Measurements from ENCODE around the gene TTLL11. TPM values are rescaled to one million over a fixed set of nuclear protein-coding genes. Genes with fewer than 3 reads are reported as not detected.

The TTLL11 gene
- total RNA-seq, 1 experiment from 2014 or later = 7.1 TPM

DNA sequence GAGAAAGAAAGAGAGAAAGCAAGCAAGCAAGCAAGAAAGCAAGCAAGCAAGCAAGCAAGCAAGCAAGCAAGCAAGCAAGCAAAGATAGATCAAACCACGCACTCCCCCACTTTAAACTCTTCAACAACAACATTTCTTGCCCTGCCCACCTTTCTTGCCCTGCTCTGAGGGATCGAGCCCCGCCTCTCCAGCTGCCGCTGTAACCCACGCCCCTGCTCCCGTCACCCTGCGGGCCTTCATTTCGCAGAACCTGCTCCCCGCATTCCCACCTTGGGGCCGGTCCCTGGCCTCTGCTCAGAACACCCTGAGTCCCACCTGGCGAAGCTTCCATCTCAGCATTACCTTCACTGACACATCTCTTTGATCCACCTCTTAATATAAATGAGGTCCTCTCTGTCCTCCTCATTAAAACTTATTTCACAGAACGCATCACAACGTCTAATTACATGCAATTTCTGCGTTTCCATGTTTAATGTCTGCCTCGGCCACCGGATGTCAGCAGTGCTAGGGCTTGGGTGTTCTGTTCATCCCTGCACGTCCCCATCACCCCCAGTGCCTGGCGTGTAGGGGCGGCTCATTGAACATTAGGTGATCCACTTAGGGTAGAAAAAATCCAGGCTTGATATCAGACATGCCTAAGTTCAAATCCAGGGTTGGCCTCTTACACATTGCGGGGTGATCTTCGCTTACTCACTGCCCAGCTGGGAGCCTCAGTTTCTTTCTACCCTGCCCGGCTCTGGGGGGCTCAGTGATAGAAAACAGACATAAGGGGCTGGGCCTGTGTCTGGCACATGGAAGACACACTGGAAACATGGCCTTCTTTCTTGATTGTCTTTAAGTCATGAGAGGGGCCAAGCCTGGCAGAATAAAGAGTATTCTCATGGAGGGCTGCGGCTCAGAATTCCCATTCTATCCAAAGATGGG lies 254.1 kb downstream of the TTLL11 start:
- DNase-seq (ENCODE audit: low read depth) = no peak

DNA sequence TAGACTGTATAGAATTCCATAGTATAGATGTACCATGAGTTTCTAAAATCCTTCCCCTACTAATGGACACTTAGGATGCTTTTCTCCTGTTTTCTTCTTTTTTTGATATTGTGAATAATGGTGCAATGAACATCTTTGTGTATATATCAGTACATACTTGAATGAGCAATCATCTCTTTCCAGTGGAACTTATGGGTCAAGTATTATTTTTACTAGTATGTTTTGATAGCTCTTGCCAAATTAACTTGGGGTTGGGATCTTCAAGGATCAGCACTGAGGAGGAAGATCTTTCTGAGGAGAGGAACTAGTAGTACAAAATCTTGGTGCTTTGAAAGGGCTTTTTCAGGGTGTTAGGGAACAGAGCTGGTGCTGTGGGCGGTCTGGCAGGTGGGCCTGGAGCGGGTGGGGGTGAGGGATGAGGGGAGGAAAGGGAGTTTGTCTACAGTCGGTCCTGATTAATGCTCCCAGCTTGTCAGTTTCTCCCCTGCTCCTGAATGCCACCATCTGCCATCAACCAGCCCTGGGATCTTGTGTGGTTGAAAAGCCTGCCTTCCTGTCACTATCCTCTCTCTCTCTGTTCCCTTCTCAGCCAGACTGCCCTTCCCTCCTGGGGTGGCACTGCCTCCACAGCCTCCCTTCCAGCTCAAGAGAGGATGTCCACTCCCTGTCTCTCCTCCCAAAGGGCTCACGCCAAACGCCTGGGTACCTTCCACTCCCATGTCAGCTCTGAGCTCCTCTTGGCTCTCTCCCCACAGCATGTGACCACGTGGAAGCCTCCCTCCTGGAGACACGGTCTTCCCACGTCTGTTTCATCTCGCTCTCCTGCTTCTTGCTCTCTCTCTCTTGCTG lies 255.8 kb downstream of the TTLL11 start:
- no peak for DNase-seq (ENCODE audit: low read depth)

DNA sequence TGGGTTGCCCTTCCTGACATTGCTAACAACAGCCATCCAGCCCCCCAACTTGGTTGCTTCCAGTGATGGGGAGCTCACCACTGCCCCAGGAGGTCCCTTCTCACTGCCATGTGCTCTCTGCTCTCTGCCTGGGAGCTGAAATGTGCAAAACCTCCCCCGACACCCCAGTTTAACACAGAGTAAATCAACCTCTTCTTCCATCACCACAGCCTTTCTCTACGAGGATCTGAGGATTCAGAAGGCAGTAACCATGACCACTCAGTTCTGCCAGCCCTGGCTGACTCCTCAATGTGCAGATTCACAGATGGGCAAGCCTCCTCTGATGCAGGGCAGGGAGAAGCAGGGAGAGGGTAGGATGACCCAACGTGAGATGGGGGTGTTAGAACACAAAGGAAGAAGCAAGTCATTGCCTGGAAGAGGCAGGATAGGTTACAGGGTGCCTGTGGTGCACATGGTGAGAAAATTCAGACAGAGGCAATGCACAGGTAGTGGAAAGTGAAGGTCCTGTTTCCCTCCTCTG lies 256.7 kb downstream of the TTLL11 start:
- DNase-seq (ENCODE audit: low read depth) = no peak

DNA sequence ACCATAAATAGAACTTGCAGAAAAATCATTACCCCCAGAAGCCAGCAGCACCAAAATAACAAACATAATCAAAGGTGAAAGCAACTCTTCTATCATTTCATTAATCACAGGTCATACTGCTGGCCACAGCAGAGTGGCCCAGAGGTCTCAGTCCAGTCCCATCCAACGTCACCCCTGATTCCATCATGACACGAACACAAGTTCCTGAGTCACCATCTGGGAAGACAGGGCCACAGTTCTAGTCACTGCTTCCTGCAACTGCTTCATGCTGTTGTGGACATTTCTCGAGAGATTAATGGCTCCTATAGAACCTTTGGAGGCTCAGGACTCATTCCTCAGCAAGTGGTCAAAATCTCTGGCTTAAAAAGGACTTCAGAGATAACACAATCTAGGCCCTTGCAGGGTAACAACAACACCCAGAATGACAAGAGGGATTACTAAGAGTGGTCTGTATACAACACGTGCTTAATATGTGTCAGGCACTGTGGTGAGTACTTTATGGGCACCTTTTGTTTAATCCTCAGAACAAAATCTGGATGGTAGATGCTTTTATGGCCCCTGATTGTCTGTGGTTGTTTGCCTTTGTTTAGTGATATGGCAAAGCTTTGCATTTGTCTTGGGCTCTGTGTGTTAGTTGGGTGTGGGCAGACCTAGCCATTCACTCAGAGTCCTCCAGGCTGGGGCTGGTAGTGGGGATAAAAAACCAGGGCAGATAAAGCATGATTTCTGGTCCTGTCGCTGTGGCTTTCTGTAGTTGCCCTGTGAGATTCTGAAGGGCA lies 257.3 kb downstream of the TTLL11 start:
- DNase-seq (ENCODE audit: low read depth) = no peak

DNA sequence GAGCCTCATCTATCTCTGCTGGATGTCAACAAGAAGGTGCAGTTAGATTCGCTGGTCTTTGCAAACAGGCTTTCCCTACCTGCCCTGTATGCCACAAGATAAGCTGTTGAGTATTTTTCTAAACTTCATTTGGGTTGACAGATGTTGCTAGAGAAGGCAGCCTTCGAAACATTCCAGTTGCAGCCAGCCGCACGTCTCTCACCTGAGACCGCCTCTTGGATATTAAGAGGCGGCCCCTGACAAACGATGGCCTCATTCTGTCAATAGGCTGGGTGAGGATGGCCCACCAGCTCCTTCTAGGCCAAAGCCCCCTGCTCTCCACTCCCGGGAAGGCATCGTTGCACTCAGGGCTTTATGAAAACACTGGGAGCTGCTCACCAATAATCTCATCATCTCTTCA lies 260.0 kb downstream of the TTLL11 start:
- no peak for DNase-seq (ENCODE audit: low read depth)

DNA sequence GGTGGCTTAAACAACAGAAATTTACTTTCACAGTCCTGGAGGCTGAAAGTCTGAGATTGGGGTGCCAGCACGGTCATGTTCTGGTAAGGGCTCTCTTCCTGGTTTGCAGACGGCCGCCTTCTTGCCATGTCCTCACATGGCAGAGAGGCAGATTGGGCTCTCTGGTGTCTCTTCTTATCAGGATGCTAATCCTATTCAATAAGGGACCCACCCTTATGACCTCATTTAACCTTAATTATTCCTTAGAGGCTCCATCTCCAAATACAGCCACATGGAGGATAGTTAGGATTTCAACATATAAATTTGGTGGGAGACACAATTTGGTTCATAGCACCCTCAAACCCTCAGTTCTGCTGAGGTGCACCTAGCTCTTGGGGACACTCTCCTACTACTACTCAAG lies 261.2 kb downstream of the TTLL11 start:
- no peak for DNase-seq (ENCODE audit: low read depth)

DNA sequence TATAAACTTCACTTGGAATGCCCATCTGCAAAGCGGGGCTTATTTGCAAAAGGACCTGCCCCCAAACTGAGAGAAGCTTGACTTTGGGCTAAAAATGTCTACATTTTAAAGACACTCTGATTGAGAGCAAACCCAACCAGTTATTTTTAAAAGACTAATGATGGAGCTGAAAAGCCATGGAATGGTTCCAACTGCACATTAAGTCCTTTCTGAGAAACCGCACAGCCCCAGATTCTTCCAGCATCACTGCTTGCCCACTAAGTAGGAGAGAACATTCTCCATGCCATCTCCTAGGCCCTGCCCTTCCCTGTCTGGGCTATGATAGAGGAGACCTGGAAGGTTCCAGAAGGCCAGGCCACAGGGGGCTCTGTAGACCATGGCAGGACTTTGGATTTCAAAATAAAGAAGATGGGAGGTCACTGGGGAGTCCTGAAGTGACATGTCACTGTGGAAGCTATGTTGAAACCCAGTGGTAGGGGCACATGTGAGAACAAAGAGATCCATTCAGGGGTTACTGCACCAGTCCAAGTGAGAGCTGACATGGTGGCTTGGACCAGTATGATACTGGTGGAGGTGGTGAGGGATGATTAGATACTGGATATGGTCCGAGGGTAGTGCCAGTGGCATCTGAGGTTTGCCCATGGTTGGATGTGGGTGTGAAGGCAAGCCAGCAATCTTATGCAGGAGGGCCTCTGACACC lies 262.5 kb downstream of the TTLL11 start:
- no peak for DNase-seq (ENCODE audit: low read depth)

DNA sequence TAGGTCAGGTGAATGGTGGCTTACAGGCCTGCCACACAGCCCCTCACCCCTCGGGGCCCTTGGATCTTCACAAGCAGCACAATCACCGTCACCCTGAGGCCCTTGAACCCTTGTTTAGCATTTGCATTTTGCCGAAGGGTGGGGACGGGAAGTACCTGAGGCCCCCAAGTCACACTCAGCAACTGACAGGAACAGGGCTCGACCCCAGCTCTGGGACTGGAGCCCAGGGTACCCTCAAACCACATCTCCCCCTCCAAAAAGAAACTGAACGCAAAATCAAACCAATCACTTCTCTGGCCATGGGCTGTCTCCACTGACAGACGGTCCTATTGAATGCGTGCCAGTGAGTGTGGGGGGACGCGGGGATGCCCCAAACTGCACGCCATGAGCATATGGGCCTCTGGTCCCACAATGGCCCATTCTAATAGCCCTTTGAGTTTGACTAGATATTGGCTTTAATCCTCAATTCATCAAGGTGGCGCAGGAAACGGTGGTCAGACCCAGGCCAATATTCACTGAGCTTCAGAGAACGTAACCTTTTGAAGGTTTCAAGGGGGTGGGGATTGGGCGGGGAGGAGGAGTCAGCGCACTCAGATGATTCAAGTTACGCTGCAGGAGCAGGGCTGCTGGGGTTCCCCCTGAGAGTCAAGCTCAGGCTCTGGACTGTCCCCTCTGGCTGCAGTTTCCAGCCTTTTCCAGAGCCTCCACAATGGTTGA lies 265.7 kb downstream of the TTLL11 start:
- DNase-seq (ENCODE audit: low read depth) = no peak

DNA sequence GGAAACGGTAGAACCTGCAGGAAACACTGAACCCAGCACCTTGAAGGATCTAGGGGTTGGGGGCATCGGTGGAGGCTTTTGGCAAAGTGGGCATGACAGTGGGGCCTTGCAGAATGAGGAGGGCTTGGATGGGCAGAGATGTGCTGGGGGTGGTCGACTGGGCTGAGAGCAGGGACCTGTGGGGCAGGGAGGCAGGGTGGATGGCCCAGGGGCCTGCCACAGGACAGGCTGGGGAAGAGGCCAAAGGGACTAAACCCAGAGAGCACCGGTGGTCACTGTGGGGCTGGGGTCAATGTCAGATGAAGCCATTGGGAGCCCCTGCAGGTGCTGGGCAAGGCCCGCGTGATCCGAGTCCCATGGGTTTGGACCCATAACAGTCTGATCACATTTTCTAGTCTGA lies 266.4 kb downstream of the TTLL11 start:
- DNase-seq (ENCODE audit: low read depth) = no peak

DNA sequence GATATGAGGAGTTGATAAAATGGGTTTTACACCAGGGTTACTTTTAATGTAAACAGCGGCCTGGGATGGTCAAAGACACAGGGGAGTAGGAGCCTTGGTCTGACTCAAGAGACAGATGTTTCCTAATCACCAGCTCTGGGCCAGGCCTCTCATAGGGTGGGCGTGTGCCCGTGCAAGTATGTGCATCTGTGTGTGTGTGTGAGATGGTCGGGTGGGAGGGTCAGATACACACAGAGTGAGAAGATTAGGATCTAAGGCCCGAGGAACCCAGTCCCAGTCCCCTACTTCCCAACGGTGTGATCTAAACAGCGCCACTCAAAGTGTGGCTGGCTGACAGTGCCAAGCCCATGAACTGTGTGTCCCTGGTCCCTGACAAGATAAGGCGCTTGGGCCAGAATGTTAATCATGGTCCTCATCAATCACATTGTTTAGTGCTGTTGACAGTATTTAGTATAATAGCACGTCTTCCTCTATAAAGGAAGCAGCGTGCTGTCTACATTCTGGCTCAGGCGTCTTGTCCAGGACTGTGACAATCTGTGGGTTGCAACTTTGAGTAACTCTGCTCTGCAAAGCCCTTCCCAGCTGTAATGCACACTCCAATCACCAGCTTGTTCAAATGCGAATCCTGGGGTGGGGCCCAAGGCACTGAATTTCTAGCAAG lies 267.9 kb downstream of the TTLL11 start:
- no peak for DNase-seq (ENCODE audit: low read depth)

DNA sequence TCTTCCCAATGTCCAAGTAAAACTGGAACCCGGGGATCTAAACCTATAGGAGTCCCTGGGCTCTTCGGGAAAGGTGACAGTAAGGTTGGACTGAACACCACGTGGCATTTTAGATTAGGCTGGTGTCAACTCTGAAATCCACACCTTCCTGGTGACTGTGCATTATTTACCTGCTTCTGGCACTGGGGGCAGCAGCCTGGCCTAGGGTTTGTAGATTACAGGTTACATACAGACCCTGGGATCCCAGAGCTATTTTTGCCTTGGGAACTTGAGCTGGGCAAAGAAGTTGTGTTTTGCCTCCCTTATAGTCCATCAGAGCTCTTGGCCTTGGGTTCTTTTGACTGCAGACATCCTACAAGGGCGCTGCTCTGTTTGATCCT lies 268.5 kb downstream of the TTLL11 start:
- DNase-seq (ENCODE audit: low read depth) = no peak

DNA sequence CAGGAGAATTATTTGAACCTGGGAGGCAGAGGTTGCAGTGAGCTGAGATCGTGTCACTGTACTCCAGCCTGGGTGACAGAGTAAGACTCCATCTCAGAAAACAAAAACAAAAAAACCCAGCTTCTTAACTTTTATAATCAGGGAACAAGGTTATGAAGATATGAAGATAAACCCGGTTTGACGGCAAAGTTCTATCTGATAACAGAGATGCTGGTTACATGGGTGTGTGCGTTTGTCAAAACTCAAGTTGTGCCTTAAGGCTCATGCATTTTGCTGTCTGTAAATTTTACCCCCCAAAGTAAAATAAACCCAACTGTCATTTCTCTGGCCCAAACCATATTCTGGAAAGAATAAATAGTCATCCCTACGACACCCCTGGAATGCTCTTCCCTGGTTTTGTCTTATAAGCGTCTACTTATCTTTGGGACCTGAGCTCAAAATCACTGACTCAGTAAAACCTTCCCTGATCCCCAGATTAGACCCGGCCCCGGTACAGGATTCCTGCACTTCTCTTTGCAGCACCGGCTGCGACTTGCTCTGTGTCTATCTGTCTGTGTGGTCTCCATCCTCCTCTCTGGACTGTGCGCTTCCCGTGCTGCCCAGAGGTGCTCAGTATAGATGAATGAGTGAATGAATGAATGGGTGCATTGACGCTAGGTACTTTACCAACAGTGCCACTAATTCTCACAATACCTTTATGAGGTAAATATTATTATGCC lies 269.5 kb downstream of the TTLL11 start:
- no peak for DNase-seq (ENCODE audit: low read depth)

DNA sequence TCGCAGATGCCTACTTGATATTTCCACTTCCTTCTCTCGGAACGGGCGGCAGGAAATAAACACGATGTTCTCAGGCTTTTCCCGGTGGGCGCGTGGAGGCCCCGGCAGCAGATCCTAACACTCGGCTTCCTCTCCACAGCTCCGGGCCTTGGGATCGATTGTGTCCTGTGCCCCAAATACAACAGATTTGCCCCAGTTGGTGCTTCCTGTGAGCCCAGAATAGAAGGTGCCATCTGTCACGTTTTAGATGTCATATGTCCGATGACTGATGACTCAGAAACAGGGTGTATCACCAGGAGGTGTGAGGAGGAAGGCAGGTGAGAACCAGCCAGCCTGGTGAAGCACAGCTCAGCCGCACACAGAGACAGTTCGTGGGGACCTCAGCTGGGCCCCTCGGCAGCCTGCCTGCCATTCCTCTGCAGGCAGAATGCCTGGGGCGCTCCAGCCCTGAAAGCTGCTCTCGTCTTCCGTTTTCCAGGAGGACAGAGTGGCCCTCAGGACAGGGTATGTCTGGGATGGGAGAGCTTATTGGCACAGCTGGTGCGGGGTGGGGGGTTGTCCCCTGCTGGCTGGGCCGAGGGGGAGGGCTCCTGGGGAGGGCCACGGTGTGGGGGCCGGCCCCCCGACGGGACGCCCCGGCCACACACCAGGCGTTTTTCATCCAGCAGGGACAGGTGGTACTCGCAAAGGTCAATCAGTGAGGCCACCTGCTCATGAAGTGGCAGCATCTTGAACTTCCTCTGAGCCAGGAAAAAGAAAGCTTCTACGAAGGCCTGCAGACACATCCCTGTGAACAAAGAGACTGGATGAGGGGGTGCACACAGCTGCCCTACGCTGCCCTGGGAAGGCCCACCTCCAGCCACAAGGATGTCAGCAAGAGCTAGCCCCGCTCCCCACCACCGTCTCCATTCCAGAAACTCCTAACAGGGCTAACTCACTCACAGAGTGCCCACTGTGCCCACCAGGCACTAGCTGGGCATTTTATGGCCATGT lies 270.7 kb downstream of the TTLL11 start:
- DNase-seq (ENCODE audit: low read depth) = no peak

DNA sequence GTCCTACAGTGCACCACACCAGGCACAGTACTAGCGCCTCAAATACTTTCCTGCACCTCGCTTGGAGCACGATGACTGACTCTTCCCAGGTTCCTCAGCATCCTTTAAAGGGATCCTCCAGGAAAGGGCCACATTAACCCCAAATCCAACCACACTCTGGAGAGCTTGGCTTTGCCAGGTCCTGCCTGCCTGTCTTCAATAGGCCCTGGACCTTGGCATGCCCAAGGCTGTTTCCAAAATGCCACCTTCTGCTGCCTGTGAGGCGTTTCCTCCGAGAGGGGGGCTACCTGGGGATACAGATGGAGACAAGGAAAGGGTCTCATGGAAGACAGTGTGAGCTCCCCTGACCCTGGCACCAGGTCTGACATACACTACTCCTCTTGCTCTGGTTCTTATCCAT lies 271.8 kb downstream of the TTLL11 start:
- no peak for DNase-seq (ENCODE audit: low read depth)

DNA sequence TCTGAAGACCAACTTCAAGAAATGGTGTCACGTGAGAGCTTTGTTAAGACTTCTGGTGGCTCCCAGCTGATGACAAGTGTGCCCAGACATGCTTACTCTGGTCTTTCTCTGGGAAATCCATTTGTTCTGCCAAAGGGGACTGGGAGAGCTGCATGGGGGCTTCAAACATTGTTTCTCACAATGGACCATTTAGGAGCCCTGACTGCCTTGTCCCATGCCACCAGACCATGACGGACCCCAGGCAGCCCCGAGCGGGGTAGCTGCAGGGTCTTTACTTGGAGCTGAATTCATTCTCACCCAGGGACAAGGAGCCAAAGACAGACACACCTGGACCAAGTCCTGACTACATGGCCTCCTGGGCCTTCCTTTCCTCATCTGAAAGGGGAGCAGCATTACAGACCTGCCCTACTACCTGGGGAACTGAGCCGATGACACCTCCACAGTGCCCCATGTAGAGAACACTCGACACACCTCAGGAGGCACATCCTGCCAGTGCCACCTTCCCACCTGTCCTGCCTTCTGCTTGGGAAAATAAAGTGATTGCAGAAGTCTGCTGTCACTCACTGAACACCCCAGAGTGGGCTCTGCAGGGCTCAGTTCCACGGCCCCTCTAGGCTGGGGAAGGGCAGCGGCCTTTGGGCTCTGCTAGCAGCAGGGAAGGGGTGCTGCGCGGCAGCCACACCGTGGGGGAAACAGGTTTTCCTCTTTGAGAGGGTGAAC lies 272.7 kb downstream of the TTLL11 start:
- no peak for DNase-seq (ENCODE audit: low read depth)

DNA sequence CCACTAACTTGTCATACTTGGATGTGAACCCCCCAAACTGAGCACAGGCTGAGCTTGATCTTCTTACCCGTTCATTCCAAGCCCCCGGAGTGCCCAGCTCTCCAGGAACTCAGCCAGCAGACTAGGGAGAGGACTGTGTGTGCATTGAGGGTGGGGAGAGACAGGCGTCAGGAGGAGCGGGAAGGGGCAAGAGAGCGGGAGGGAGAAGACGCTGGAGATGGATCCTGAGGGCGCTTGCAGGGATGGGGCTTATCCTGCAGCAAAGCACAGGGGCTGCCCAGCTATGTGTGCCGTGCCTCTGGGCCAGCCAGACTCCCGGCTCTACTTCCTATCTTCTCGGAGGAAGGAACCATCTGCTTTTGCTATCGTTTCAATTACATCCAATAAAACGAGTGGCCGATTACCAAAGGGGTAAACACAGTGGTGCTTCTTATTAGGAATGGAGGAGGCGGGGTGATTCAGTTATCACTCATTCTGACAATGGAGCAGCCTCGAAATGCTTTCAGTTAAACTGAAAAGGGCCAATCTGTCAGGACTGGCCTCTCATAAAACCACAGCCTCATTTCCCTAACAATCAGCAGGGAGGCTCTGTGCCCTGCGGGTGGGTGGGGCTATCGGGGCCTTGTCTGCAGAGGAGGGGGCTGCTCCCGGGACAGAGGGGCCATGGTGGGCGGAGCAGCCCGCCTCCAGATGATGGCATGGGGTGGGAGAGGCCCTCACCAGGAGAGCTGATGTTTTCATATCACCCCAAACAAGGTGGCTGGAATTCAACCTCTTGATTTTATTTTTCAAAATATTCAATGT lies 273.5 kb downstream of the TTLL11 start:
- DNase-seq (ENCODE audit: low read depth) = no peak

All from HT1080 (cell line).